Kidney (tissue), 14 donors: Measurements from ENCODE around the gene CARD10. TPM values are rescaled to one million over a fixed set of nuclear protein-coding genes. Genes with fewer than 3 reads are reported as not detected.

Experiments
- DNase-seq, 5 donors: peaks; one replicate each; pipeline ENCODE4 v3.0.0-alpha.2; 2013 to 2020
- FAIRE-seq: peaks from 2 replicates; lab custom pipeline; 2012; peaks lifted over from hg19 to GRCh38; lab: Jason Lieb, UNC
- H3K27ac ChIP-seq, 2 donors: one replicate each; pipeline ENCODE4 v1.7.0; 2013; ENCODE audit warnings: low read depth in 2 of 2, low read length in 2 of 2, inconsistent platforms in 1 of 2
- H3K27me3 ChIP-seq: one replicate; pipeline ENCODE4 v1.7.1; 2013; ENCODE audit warnings: low read length, inconsistent platforms; ENCODE audit not compliant: control insufficient read depth, insufficient read depth
- H3K36me3 ChIP-seq, 3 donors: one replicate each; pipeline versions ENCODE4 v1.7.0 to v1.7.1; 2013; ENCODE audit warnings: low read length in 3 of 3, control low read depth in 1 of 3, inconsistent platforms in 1 of 3; ENCODE audit not compliant: insufficient read depth in 3 of 3, control insufficient read depth in 2 of 3
- H3K4me1 ChIP-seq, 3 donors: one replicate each; pipeline versions ENCODE4 v1.7.0 to v1.7.1; 2013; ENCODE audit warnings: low read length in 3 of 3, inconsistent platforms in 1 of 3, low read depth in 1 of 3; ENCODE audit not compliant: control insufficient read depth in 2 of 3, insufficient read depth in 2 of 3
- H3K4me3 ChIP-seq, 3 donors: one replicate each; pipeline versions ENCODE4 v1.7.0 to v1.8.1; 2013; ENCODE audit warnings: low read length in 3 of 3, control low read depth in 1 of 3, inconsistent platforms in 1 of 3
- H3K9ac ChIP-seq, 3 donors: one replicate each; pipeline versions ENCODE4 v1.7.0 to v1.7.1; 2013; ENCODE audit warnings: low read length in 3 of 3, control low read depth in 1 of 3, inconsistent platforms in 1 of 3
- H3K9me3 ChIP-seq, 3 donors: one replicate each; pipeline versions ENCODE4 v1.7.0 to v1.7.1; 2013; ENCODE audit warnings: low read length in 3 of 3, control low read depth in 1 of 3, inconsistent platforms in 1 of 3; ENCODE audit not compliant: control insufficient read depth in 2 of 3, insufficient read depth in 1 of 3
- intact Hi-C: fragments of 100-400 bp; cut with DNase I; formaldehyde crosslinking; loops from one replicate; pipeline ENCODE4 v1.11.1; 2022
- polyA plus RNA-seq: library from polyadenylated mRNA; stranded (reverse); fragments of 350-450 nt; fragmentation: Illumina TruSeq; extraction: RNeasy Lipid Tissue Mini Kit (QIAGEN cat#74804); gene quantifications from one replicate; pipeline ENCODE4 v1.2.3, GENCODE V29; 2014; ENCODE audit warnings: low read depth, low replicate concordance; ENCODE audit not compliant: insufficient read depth
- total RNA-seq: library from RNA; stranded (reverse); fragmentation: NEBNext Ultra II Directional; extraction: Animal tissue kit (Norgen Biotek cat#: 25700); gene quantifications from one replicate; pipeline ENCODE4 v1.2.1, GENCODE V29; 2021
- TF ChIP-seq, protein P1 (sequence below): IDR thresholded peaks from 3 replicates; pipeline ENCODE4 v1.5.1; 2012; ENCODE audit warnings: mild to moderate bottlenecking, moderate library complexity, borderline replicate concordance; ENCODE audit not compliant: insufficient read depth; ENCODE audit errors: extremely low read depth
- donor health status: control.
- donor health status: control.
- donor health status: control.
- donor health status: control.
- donor health status: control.
- donor health status: DM: yes; HTN: yes; CAD: no.
- donor health status: Normal renal cell carcinoma (clear cell type).

CARD10 gene
- total and polyA plus RNA-seq, 2 donors from 2014 or later, result 32.4 to 42.3 TPM

DNA sequence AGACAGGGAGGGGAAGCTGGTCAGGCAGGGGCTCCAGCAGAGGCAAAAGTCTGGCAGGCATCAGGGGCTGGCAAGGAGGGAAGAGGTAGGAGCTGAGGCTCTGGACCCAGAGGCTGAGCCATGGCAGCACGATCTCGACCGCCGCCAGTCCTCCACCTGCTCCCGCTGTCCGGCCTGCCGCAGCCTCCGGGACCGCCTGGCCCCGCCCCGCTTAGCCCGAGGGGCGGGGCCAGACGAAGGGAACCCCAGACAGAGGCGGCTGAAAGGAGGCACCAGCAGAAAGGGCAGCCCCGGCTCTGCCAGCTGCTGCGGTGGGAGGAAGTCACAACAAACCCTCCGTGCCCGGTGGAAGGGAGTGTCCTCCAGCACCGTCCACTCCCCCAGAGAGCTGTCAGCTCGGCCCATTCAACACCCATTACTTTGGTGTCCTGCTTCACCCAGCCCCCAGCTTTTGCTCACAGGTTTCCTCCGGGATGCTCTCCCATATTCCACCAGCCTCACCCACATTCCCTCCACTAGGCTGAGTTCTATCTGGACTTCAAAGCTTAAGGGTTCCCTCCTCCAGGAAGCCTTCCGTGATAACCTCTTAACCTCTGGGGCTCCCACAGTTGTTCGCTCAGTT lies 32.9 kb downstream of the CARD10 start, which contains the start of gene MFNG:
TSS of gene MFNG (minus strand) at position 161 of the 622 bp plus-strand sequence. CDS start 207 bp downstream, outside the sequence.
- H3K4me3 ChIP-seq, result peak within 1 kb of the TSS in 2 of 3 donors; percentile 46 to 49
- intact Hi-C loops, result no loop called here
- TF ChIP-seq, protein P1, sequence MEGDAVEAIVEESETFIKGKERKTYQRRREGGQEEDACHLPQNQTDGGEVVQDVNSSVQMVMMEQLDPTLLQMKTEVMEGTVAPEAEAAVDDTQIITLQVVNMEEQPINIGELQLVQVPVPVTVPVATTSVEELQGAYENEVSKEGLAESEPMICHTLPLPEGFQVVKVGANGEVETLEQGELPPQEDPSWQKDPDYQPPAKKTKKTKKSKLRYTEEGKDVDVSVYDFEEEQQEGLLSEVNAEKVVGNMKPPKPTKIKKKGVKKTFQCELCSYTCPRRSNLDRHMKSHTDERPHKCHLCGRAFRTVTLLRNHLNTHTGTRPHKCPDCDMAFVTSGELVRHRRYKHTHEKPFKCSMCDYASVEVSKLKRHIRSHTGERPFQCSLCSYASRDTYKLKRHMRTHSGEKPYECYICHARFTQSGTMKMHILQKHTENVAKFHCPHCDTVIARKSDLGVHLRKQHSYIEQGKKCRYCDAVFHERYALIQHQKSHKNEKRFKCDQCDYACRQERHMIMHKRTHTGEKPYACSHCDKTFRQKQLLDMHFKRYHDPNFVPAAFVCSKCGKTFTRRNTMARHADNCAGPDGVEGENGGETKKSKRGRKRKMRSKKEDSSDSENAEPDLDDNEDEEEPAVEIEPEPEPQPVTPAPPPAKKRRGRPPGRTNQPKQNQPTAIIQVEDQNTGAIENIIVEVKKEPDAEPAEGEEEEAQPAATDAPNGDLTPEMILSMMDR, result no peak
- no peaks in the 10 kb centered on the region for H3K36me3 ChIP-seq
- H3K9ac ChIP-seq, result peak within 1 kb of the TSS in 1 of 3 donors; percentile 19
- FAIRE-seq (no peak), DNase-seq (peak; percentile 91 to 94 (median 93))
- H3K4me1 ChIP-seq, result peaks cover 0 to 14% (median 0%) of the 10 kb centered on the region in 3 donors
- no peaks in the 10 kb centered on the region for H3K27me3 ChIP-seq
- no peaks in the 10 kb centered on the region for H3K9me3 ChIP-seq
- peak within 1 kb of the TSS; percentile 78 to 85 for H3K27ac ChIP-seq

DNA sequence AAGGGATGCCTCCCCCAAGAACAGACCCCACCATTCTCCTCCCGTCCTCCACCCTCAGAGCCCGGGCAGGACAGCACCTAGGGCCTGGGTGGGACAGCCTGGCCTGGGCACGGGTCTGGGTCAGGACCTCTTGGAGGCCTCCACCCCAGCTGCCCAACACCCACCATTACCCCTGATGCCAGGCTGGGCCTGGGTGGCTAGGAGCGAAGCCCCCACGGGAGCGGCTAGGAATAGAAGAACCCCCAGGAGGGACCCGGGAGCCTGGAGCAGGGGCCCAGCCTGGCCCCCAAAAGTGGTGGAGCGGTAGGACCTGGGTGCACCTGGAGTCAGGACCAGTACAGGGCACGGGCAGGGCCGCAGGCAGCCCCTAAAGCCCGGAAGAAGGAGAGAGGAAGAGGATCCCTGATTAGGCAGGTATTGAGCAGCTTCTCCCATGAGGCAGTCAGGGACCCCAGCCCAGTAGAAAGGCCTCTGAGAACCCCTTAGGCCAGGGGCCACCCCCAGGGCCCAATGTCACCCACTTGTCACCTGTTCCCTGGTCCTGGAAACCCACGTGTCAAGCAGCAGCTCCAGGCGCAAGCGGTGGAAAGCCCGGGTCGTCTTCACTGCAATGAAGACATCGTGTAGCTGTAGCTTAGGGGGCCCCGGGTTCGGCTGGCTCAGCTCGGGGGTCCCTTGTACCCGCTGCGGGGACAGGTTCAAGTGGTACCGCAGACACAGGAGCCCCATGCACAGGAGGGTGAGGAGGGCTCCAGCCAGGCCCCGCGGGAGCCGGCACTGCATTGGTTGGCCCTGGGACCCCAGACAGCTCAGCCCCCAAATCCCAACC lies 33.6 kb downstream of the CARD10 start:
- FAIRE-seq (no peak), DNase-seq (no peak)
- Histone ChIP-seq H3K4me3 (peak overlapping the region in 2 of 3 donors; percentile 46 to 49), H3K9me3 (no peaks in the 10 kb centered on the region), H3K27me3 (no peaks in the 10 kb centered on the region), H3K27ac (peak overlapping the region; percentile 78 to 85), H3K9ac (peak overlapping the region in 1 of 3 donors; percentile 19), H3K4me1 (peaks cover 0 to 14% (median 0%) of the 10 kb centered on the region in 3 donors), H3K36me3 (no peaks in the 10 kb centered on the region)
- TF ChIP-seq, protein P1, result no peak
- intact Hi-C loops, result no loop called here

DNA sequence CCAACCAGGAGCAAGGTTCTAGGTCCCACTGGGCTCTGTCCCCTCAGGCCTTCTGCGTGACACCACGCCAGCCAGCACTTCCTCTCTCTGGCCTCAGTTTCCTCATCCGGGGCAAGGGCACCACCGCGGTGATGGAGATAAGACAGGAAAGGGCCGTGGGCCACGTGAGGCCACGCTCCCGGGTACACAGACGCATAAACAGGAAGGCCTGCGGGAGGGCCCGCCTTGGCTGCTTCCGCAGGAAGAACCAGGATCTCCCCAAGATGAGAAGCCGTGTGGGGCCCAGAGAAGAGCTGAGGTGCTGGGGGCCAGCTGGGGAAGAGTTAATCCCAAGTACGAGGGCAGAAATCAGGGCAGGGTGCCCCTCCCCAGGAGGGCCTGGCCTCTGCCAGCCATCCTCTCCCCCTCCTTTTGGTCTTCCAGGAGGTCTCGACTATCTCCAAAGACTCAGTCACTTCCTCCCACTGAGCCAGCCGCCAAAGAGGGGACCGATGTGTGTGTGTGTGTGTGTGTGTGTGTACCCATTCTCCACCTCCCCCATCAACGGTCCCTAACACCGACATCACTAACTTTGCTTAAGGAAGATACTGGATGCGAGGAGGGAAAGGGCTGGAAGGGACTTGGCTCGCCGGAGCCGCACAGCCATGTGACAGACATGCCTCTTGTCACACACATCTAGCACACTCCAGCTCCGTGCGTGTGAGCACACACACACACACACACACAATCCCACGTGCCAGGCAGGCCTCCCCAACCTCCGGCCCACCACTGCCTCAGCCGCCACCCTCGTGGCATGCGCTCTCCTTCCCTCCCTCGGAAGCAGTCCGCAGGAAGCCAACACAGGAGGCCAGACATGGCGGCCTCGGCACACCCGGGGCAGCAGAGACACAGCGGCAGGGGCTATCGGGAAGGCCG lies 34.5 kb downstream of the CARD10 start:
- Histone ChIP-seq H3K9me3 (no peaks in the 10 kb centered on the region), H3K27ac (peak overlapping the region; percentile 78 to 85), H3K9ac (no peak overlapping the region), H3K4me1 (peaks cover 0 to 14% (median 0%) of the 10 kb centered on the region in 3 donors), H3K27me3 (no peaks in the 10 kb centered on the region), H3K4me3 (peak overlapping the region in 2 of 3 donors; percentile 4 to 46), H3K36me3 (no peaks in the 10 kb centered on the region)
- TF ChIP-seq, protein P1, result no peak
- FAIRE-seq (no peak), DNase-seq (peak in 1 of 5 donors; percentile 93)
- intact Hi-C loops, result no loop called here
